Stimulated activated CD4-positive, alpha-beta T cell treated with anti-CD3 and anti-CD28 coated beads, Interleukin-2, amount 100 ng/mL, for 48 hours (primary cell): ENCODE measurements around the gene DLGAP1.
A peak's percentile ranks its signal among the peaks of the same experiment; 100 is the strongest.

Experiments
- DNase-seq, 2 donors: peaks; one replicate each; pipeline ENCODE4 v3.0.0-alpha.2; 2020

Gene DLGAP1

GRCh38 chr18:3454365-3455089 lies 1000.6 kb downstream of the DLGAP1 start:
- no peak for DNase-seq

GRCh38 chr18:3453540-3454364 lies 1001.4 kb downstream of the DLGAP1 start:
- peak; percentile 19 to 33 for DNase-seq

- no peak for DNase-seq
These were observed 1002.2 kb downstream of the DLGAP1 start for GRCh38 chr18:3452750-3453539.

GRCh38 chr18:3451989-3452749 lies 1002.9 kb downstream of the DLGAP1 start:
- DNase-seq, result peak; percentile 21 to 32

GRCh38 chr18:3451183-3451988 lies 1003.7 kb downstream of the DLGAP1 start:
- peak; percentile 77 to 83 for DNase-seq

- DNase-seq, result no peak
These were observed 1004.3 kb downstream of the DLGAP1 start for GRCh38 chr18:3450799-3451182.

GRCh38 chr18:3450012-3450798 lies 1004.9 kb downstream of the DLGAP1 start, which contains the start of gene TGIF1:
TGIF1 (plus strand) TSS chr18:3450172; CDS start chr18:3450490, 318 bp downstream.
- peak; percentile 41 to 52 for DNase-seq

GRCh38 chr18:3449512-3450011 lies 1005.5 kb downstream of the DLGAP1 start:
- DNase-seq, result peak; percentile 57 to 63

GRCh38 chr18:3448838-3449511 lies 1006.1 kb downstream of the DLGAP1 start:
- DNase-seq, result peak; percentile 30 to 57

GRCh38 chr18:3447895-3448837 lies 1006.9 kb downstream of the DLGAP1 start:
- peak; percentile 73 to 75 for DNase-seq

- peak; percentile 38 to 39 for DNase-seq
These were observed 1007.8 kb downstream of the DLGAP1 start for GRCh38 chr18:3447068-3447894.
